Suprapubic skin (tissue), 4 donors: Measurements from ENCODE around the gene KDM7A. TPM values are rescaled to one million over a fixed set of nuclear protein-coding genes. Genes with fewer than 3 reads are reported as not detected.

Experiments
- DNase-seq, 2 donors: peaks; one replicate each; pipeline ENCODE4 v3.0.0-alpha.2; 2019; ENCODE audit warnings: low spot score in 2 of 2
- H3K27ac ChIP-seq: fragments of 200-600 bp; sonication (generic); one replicate; pipeline ENCODE4 v1.5.1; 2019
- H3K27me3 ChIP-seq: fragments of 200-600 bp; sonication (generic); one replicate; pipeline ENCODE4 v1.5.1; 2019
- H3K36me3 ChIP-seq: fragments of 200-600 bp; sonication (generic); one replicate; pipeline ENCODE4 v1.5.1; 2019
- H3K4me1 ChIP-seq: fragments of 200-600 bp; sonication (generic); one replicate; pipeline ENCODE4 v1.5.1; 2019
- H3K4me3 ChIP-seq: fragments of 200-600 bp; sonication (generic); one replicate; pipeline ENCODE4 v1.5.1; 2019; ENCODE audit warnings: mild to moderate bottlenecking
- H3K9me3 ChIP-seq: fragments of 200-600 bp; sonication (generic); one replicate; pipeline ENCODE4 v1.5.1; 2019
- EP300 ChIP-seq: sonication (generic); formaldehyde crosslinking; IDR thresholded peaks from one replicate; pipeline ENCODE4 v1.6.1; 2017; ENCODE audit warnings: antibody characterized with exemption
- POLR2A ChIP-seq, 2 donors: fragments of 450-650 bp; IDR thresholded peaks; one replicate each; pipeline ENCODE4 v1.6.1; 2017; ENCODE audit warnings: antibody characterized with exemption in 2 of 2, mild to moderate bottlenecking in 2 of 2, moderate library complexity in 2 of 2
- POLR2AphosphoS5 ChIP-seq, 3 donors: sonication (generic); formaldehyde crosslinking; IDR thresholded peaks; one replicate each; pipeline ENCODE4 v1.6.1; 2017; ENCODE audit warnings: antibody characterized with exemption in 3 of 3
- WGBS: methylation state at CpG from one replicate; pipeline ENCODE4 v1.1.5; 2018; 5-methylcytosine and 5-hydroxymethylcytosine counted together
- total RNA-seq, 4 donors: library from RNA; depleted of rRNA; stranded (reverse); fragments of >200 nt; gene quantifications; one replicate each; pipeline ENCODE4 v1.1.0, GENCODE V29; 2016
- TF ChIP-seq, protein P1 (sequence below), 2 donors: fragments of 200-600 bp in 1 of 2; fragments of 450-650 bp in 1 of 2; sonication (generic) in 1 of 2; IDR thresholded peaks; one replicate each; pipeline ENCODE4 v1.5.1; 2016 to 2019; ENCODE audit warnings: antibody characterized with exemption in 2 of 2, mild to moderate bottlenecking in 1 of 2, moderate library complexity in 1 of 2

Gene KDM7A
- total RNA-seq, 4 donors from 2014 or later, result 29.0 to 104 (median 35.1) TPM

DNA sequence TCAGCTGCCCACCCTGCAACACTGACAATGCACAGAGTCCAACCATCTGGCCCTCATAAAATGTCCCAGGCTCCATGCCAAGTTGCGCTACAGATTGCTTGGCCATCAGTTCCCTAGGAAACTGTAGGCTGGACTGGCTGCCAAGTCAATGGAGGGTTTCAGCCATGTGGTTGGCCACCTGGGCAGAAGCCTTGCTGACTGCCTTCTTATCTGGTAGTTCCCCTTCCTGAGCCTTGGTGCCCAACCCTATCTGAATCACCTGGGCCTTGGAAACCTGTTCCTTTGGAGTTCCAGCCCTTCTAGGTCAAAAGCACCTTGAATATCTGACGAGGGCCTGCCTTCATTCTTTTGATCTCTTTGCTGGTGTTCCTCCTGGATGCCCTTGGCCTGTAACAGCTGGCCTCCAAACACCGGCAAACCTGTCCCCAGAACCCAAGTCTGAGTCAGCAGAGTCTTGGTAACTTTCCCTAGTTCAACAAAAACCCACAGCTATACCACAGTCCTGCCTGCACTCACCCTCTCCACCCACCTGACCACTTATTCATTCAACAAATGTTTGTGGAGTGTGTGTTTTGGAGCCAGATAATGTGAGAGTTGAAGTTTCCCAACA lies 37.4 kb upstream of the KDM7A start:
- H3K36me3 ChIP-seq, result no peaks in the 10 kb centered on the region
- no peaks in the 10 kb centered on the region for H3K27me3 ChIP-seq
- H3K9me3 ChIP-seq, result no peaks in the 10 kb centered on the region
- H3K27ac ChIP-seq, result peak overlapping the region; percentile 60
- peak in 1 of 2 donors; percentile 83 for DNase-seq
- H3K4me1 ChIP-seq, result peaks cover 19% of the 10 kb centered on the region
- WGBS, result 53% methylated on average over 3 of the region's 3 CpGs
- no peak for TF ChIP-seq POLR2AphosphoS5 (IDR thresholded peaks at IDR 0.05)
- TF ChIP-seq POLR2A (IDR thresholded peaks at IDR 0.05), result no peak
- no peak for TF ChIP-seq EP300
- TF ChIP-seq, protein P1, sequence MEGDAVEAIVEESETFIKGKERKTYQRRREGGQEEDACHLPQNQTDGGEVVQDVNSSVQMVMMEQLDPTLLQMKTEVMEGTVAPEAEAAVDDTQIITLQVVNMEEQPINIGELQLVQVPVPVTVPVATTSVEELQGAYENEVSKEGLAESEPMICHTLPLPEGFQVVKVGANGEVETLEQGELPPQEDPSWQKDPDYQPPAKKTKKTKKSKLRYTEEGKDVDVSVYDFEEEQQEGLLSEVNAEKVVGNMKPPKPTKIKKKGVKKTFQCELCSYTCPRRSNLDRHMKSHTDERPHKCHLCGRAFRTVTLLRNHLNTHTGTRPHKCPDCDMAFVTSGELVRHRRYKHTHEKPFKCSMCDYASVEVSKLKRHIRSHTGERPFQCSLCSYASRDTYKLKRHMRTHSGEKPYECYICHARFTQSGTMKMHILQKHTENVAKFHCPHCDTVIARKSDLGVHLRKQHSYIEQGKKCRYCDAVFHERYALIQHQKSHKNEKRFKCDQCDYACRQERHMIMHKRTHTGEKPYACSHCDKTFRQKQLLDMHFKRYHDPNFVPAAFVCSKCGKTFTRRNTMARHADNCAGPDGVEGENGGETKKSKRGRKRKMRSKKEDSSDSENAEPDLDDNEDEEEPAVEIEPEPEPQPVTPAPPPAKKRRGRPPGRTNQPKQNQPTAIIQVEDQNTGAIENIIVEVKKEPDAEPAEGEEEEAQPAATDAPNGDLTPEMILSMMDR (IDR thresholded peaks at IDR 0.05), result no peak
- no peak overlapping the region for H3K4me3 ChIP-seq

DNA sequence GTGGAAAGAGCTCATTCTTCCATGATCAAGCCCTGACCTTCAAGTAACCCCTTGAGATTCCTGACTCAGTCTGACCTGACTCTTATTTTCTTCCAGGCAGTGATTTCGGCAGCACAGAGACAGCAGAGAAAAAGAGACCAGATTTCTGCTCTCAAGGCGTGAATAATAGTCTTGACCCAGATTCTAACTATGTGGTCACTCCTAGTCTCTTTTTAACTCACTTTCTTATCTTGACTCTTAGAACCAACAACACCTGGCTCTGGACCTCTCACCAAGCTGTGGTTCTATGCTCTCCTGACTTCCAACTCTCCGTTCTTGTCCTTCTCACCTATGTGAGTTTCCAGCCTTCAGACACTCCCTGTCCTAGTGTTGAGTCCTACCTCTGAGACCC lies 36.9 kb upstream of the KDM7A start:
- 78% methylated on average over 3 of the region's 3 CpGs for WGBS
- TF ChIP-seq, protein P1 (IDR thresholded peaks at IDR 0.05), result no peak
- TF ChIP-seq POLR2AphosphoS5 (IDR thresholded peaks at IDR 0.05) (no peak), EP300 (no peak), POLR2A (IDR thresholded peaks at IDR 0.05) (no peak)
- DNase-seq, result no peak
- Histone ChIP-seq H3K4me1 (peaks cover 19% of the 10 kb centered on the region), H3K27me3 (no peaks in the 10 kb centered on the region), H3K27ac (peak overlapping the region; percentile 60), H3K9me3 (no peaks in the 10 kb centered on the region), H3K36me3 (no peaks in the 10 kb centered on the region), H3K4me3 (no peak overlapping the region)

DNA sequence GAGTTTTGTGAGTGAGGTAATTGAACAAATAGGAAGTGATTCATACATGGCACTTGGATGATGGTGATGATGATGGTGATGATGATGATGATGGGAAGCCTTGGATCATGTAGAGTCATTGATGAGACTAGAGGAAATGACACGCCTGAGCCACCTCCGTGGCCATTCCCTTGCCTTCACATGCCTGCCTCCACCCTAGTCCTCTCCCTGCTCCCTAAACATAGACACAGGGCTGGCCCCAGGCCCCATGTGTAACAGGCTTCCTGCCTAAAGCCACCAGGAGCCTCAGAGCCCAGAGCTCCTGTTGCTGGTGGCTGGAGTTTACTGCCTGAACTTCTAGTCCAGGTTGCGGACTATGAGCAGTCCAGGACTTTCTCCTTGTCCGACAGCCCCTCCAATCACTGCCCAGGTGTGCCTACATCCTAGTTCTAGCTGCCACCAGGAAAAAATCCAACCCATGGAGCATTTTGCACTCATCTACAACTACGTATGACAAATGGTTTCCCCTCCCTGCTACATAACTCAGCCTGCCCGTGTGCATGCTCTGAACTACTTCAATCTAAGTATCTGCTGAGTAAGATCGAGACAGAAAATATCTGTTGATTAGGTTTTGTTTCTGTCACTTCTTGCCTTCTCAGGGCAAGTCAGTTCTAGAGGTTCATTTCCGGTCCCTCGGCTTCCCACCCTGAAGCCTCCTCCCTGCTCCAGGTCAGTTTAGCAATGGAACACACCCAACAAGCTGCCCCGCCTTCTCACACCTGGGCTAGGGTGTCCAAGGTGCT lies 35.5 kb upstream of the KDM7A start:
- 58% methylated on average over 10 of the region's 10 CpGs for WGBS
- no peaks in the 10 kb centered on the region for H3K9me3 ChIP-seq
- H3K4me1 ChIP-seq, result peaks cover 19% of the 10 kb centered on the region
- no peaks in the 10 kb centered on the region for H3K27me3 ChIP-seq
- H3K27ac ChIP-seq, result peak overlapping the region; percentile 8
- no peak for DNase-seq
- no peak overlapping the region for H3K4me3 ChIP-seq
- TF ChIP-seq POLR2A (IDR thresholded peaks at IDR 0.05) (no peak), EP300 (no peak), POLR2AphosphoS5 (IDR thresholded peaks at IDR 0.05) (no peak)
- TF ChIP-seq, protein P1 (IDR thresholded peaks at IDR 0.05), result no peak
- H3K36me3 ChIP-seq, result no peaks in the 10 kb centered on the region

DNA sequence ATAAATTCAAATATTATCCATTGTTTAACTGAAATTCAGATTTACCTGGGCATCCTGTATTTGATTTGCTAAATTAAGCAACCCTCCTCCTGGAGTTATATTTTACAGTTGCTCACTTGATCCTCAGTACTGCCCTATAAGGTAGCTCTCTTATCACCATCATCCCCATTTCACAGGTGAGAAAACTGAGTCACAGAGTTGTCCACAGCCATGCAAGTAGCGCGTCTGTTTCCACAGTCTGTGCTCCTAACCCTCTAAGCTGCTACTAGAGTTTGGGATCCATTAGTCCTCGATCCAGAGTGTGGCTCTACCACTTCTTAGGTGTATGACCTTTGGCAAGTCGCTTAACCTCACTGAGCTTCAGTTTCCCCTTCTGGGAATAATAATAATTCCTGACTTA lies 34.9 kb upstream of the KDM7A start:
- no peak for DNase-seq
- Histone ChIP-seq H3K27ac (no peak overlapping the region), H3K4me1 (peaks cover 19% of the 10 kb centered on the region), H3K36me3 (no peaks in the 10 kb centered on the region), H3K27me3 (no peaks in the 10 kb centered on the region), H3K9me3 (no peaks in the 10 kb centered on the region), H3K4me3 (no peak overlapping the region)
- 91% methylated on average over 4 of the region's 4 CpGs for WGBS
- TF ChIP-seq EP300 (no peak), POLR2AphosphoS5 (IDR thresholded peaks at IDR 0.05) (no peak), POLR2A (IDR thresholded peaks at IDR 0.05) (no peak)
- TF ChIP-seq, protein P1 (IDR thresholded peaks at IDR 0.05), result no peak

DNA sequence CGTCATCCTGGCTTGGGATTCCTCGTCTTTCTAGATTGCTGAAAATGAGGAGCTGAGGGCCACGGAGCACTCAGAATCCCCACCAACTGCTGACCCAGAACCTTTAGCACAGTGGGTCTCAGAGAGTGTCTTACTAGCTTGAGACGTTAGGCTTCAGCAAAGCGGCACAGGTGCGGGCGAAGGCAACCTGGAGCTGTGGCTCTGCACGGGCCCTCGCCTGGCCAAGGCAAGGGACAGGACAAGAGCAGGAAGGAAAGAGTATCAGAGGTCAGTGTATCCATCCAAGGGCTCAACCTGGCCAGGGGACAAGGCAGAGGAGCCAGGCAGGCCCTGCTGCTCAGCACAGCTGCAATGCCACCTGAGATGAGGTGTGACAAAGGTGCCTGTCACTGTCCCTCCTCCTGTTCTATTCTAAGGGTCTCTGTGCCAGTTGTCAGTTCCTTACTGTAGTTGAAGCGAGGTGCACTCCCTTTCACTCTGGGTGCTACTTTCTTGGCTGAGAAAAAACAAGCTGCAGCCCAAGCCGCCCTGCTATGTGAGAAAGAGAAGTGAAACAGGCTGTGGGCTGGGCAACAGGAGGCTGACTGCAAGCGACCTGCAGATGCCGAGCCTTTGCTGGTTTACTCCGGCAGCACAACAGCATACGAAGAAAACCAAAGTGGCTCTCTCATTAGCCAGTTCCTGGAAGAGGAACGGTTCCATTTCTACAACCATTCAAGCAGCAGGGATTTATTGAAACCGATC lies 33.3 kb upstream of the KDM7A start:
- no peak overlapping the region for H3K27ac ChIP-seq
- H3K27me3 ChIP-seq, result no peaks in the 10 kb centered on the region
- 84% methylated on average over 17 of the region's 17 CpGs for WGBS
- no peak for DNase-seq
- no peak overlapping the region for H3K4me3 ChIP-seq
- peaks cover 19% of the 10 kb centered on the region for H3K4me1 ChIP-seq
- TF ChIP-seq POLR2AphosphoS5 (IDR thresholded peaks at IDR 0.05) (no peak), EP300 (no peak)
- H3K9me3 ChIP-seq, result no peaks in the 10 kb centered on the region
- H3K36me3 ChIP-seq, result no peaks in the 10 kb centered on the region
